ENCODE results near the gene PAH.

PAH gene

GRCh38 chr12:102950950-102951619 is 34.0 kb upstream of the PAH start:
- no peak overlapping the region for H3K27ac ChIP-seq
- TF ChIP-seq ZFX (IDR thresholded peaks at IDR 0.05; ENCODE audit: borderline replicate concordance), result no peak
- no peak for TF ChIP-seq CTCF (IDR thresholded peaks at IDR 0.05)

- no peak overlapping the region for H3K27ac ChIP-seq
- TF ChIP-seq ZFX (IDR thresholded peaks at IDR 0.05; ENCODE audit: borderline replicate concordance), result no peak
- peak; percentile 53 for TF ChIP-seq CTCF (IDR thresholded peaks at IDR 0.05)
Measured at GRCh38 chr12:102950107-102950949, 33.3 kb upstream of the PAH start.

- TF ChIP-seq ZFX (IDR thresholded peaks at IDR 0.05; ENCODE audit: borderline replicate concordance), result no peak
- TF ChIP-seq CTCF (IDR thresholded peaks at IDR 0.05), result peak; percentile 98
- no peak overlapping the region for H3K27ac ChIP-seq
Measured at GRCh38 chr12:102948941-102949352, 31.9 kb upstream of the PAH start.

GRCh38 chr12:102946042-102946441 is 29.0 kb upstream of the PAH start:
- H3K27ac ChIP-seq, result no peak overlapping the region
- TF ChIP-seq ZFX (IDR thresholded peaks at IDR 0.05; ENCODE audit: borderline replicate concordance), result no peak
- TF ChIP-seq CTCF (IDR thresholded peaks at IDR 0.05), result no peak

GRCh38 chr12:102939670-102940222 is 22.7 kb upstream of the PAH start:
- TF ChIP-seq ZFX (IDR thresholded peaks at IDR 0.05; ENCODE audit: borderline replicate concordance) (no peak), CTCF (IDR thresholded peaks at IDR 0.05) (peak; percentile 32)
- no peak overlapping the region for H3K27ac ChIP-seq

GRCh38 chr12:102939059-102939458 is 22.0 kb upstream of the PAH start:
- no peak overlapping the region for H3K27ac ChIP-seq
- TF ChIP-seq ZFX (IDR thresholded peaks at IDR 0.05; ENCODE audit: borderline replicate concordance) (no peak), CTCF (IDR thresholded peaks at IDR 0.05) (no peak)

- TF ChIP-seq ZFX (IDR thresholded peaks at IDR 0.05; ENCODE audit: borderline replicate concordance) (no peak), CTCF (IDR thresholded peaks at IDR 0.05) (no peak)
- no peak overlapping the region for H3K27ac ChIP-seq
Measured at GRCh38 chr12:102933168-102933567, 16.1 kb upstream of the PAH start.
